Bronchial epithelial cell (primary cell): ENCODE measurements around the gene LDOC1. TPM values are rescaled to one million over a fixed set of nuclear protein-coding genes. Genes with fewer than 3 reads are reported as not detected.
"Not testable (repeated sequence)": the region's sequence is repeated elsewhere in the genome, so short reads cannot be mapped to it uniquely, and the experiment has no call there.

ENCODE experiments used
- DNase-seq: peaks from one replicate; pipeline ENCODE4 v3.0.0-alpha.2; 2010; ENCODE audit warnings: low read depth
- FAIRE-seq: peaks from 2 replicates; lab custom pipeline; 2011; peaks lifted over from hg19 to GRCh38; lab: Jason Lieb, UNC
- H3K27me3 ChIP-seq: 2 replicates; pipeline ENCODE4 v1.5.1; 2011; ENCODE audit warnings: low read length; ENCODE audit not compliant: control insufficient read depth, insufficient read depth
- H3K36me3 ChIP-seq: 2 replicates; pipeline ENCODE4 v1.5.1; 2011; ENCODE audit warnings: low read length; ENCODE audit not compliant: control insufficient read depth, insufficient read depth
- H3K4me3 ChIP-seq: 2 replicates; pipeline ENCODE4 v1.5.1; 2011; ENCODE audit warnings: mild to moderate bottlenecking, low read depth, low read length, control low read depth
- total RNA-seq: library from RNA; depleted of rRNA; stranded (reverse); fragments of >200 nt; gene quantifications from 2 replicates; pipeline ENCODE4 v1.2.1, GENCODE V29; 2014
- TF ChIP-seq, protein P1 (sequence below): IDR thresholded peaks from 2 replicates; pipeline ENCODE4 v1.5.1; 2011; ENCODE audit warnings: mild to moderate bottlenecking, moderate library complexity, low read length, control low read depth, inconsistent platforms; ENCODE audit not compliant: insufficient read depth, severe bottlenecking

The LDOC1 gene
- total RNA-seq, 1 donor from 2014 or later, result 1.3 TPM

DNA sequence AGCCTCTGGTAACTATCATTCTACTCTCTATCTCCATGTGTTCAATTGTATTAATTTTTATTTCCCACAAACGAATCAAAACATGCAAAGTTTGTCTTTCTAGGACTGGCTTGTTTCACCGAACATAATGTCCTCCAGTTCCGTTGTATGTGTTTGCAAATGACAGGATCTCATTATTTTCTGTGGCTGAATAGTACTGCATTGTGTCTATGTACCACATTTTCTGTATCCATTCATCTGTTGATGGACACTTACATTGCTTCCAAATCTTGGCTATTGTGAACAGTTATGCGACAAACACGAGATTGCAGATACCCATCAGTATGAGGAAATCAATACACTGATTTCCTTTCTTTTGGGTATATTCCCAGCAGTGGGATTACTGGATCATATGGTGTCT is 8.4 kb upstream of the LDOC1 start:
- H3K36me3 ChIP-seq, result no peaks in the 10 kb centered on the region
- no peak for FAIRE-seq
- TF ChIP-seq, protein P1, sequence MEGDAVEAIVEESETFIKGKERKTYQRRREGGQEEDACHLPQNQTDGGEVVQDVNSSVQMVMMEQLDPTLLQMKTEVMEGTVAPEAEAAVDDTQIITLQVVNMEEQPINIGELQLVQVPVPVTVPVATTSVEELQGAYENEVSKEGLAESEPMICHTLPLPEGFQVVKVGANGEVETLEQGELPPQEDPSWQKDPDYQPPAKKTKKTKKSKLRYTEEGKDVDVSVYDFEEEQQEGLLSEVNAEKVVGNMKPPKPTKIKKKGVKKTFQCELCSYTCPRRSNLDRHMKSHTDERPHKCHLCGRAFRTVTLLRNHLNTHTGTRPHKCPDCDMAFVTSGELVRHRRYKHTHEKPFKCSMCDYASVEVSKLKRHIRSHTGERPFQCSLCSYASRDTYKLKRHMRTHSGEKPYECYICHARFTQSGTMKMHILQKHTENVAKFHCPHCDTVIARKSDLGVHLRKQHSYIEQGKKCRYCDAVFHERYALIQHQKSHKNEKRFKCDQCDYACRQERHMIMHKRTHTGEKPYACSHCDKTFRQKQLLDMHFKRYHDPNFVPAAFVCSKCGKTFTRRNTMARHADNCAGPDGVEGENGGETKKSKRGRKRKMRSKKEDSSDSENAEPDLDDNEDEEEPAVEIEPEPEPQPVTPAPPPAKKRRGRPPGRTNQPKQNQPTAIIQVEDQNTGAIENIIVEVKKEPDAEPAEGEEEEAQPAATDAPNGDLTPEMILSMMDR, result no peak
- no peak overlapping the region for H3K4me3 ChIP-seq
- no peak for DNase-seq
- H3K27me3 ChIP-seq, result no peaks in the 10 kb centered on the region

- Histone ChIP-seq H3K36me3 (no peaks in the 10 kb centered on the region), H3K27me3 (no peaks in the 10 kb centered on the region), H3K4me3 (no peak overlapping the region)
- DNase-seq (no peak), FAIRE-seq (no peak)
- TF ChIP-seq, protein P1, result no peak
Measured at GRCh38 chrX:141183000-141183399, 6.1 kb upstream of the LDOC1 start.

- TF ChIP-seq, protein P1, result no peak
- FAIRE-seq (peak; percentile 52), DNase-seq (no peak)
- H3K36me3 ChIP-seq, result no peaks in the 10 kb centered on the region
- H3K27me3 ChIP-seq, result no peaks in the 10 kb centered on the region
- no peak overlapping the region for H3K4me3 ChIP-seq
Measured at GRCh38 chrX:141180851-141181250, 3.9 kb upstream of the LDOC1 start.

GRCh38 chrX:141175786-141176185 is 1.1 kb downstream of the LDOC1 start:
- TF ChIP-seq, protein P1, result no peak
- DNase-seq (no peak), FAIRE-seq (no peak)
- H3K36me3 ChIP-seq, result no peaks in the 10 kb centered on the region
- peak overlapping the region; percentile 60 for H3K4me3 ChIP-seq
- no peaks in the 10 kb centered on the region for H3K27me3 ChIP-seq

GRCh38 chrX:141164406-141164805 is 12.5 kb downstream of the LDOC1 start:
- TF ChIP-seq, protein P1, result no peak
- no peak for FAIRE-seq
- no peak for DNase-seq
- no peak overlapping the region for H3K4me3 ChIP-seq
- no peaks in the 10 kb centered on the region for H3K27me3 ChIP-seq
- H3K36me3 ChIP-seq, result no peaks in the 10 kb centered on the region

GRCh38 chrX:141158084-141158483 is 18.8 kb downstream of the LDOC1 start:
- DNase-seq (no peak), FAIRE-seq (no peak)
- TF ChIP-seq, protein P1, result no peak
- Histone ChIP-seq H3K36me3 (no peaks in the 10 kb centered on the region), H3K27me3 (no peaks in the 10 kb centered on the region), H3K4me3 (no peak overlapping the region)

DNA sequence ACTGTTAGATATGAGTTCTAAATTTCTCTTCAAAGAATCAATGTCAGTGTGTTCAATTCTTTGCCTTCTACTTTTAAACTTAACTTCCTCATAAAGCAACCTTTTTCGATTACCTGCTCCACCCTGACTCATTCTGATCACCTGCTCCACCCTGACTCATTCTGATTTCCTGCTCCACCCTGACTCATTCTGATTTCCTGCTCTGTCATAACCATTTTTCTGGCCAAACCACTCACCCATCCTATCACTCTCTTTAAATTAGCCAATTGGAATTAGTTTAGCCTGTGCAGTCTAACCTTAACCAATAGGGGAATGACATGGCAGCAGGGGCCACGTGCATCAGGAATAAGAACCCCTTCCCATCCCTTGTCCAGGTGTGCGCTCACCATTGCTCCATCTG is 21.7 kb downstream of the LDOC1 start:
- DNase-seq, result peak; percentile 43
- H3K27me3 ChIP-seq, H3K4me3 ChIP-seq, FAIRE-seq, H3K36me3 ChIP-seq: not testable (repeated sequence)
